GM18526 (cell line): ENCODE results near the gene SH3BP1.

Experiments used
- POLR2A ChIP-seq: IDR thresholded peaks from 3 replicates; pipeline ENCODE4 v1.6.1; 2011; ENCODE audit not compliant: insufficient read length; ENCODE audit errors: extremely low read depth

SH3BP1 gene

GRCh38 chr22:37627121-37627520, 12.3 kb upstream of the SH3BP1 start:
- no peak for TF ChIP-seq POLR2A

GRCh38 chr22:37627545-37627944, 11.9 kb upstream of the SH3BP1 start:
- no peak for TF ChIP-seq POLR2A

GRCh38 chr22:37628830-37629229, 10.6 kb upstream of the SH3BP1 start:
- no peak for TF ChIP-seq POLR2A

- no peak for TF ChIP-seq POLR2A
These were observed 9.5 kb upstream of the SH3BP1 start for GRCh38 chr22:37629928-37630327.

- no peak for TF ChIP-seq POLR2A
These were observed 8.5 kb upstream of the SH3BP1 start for GRCh38 chr22:37630839-37631435.

- TF ChIP-seq POLR2A = no peak
These were observed 7.9 kb upstream of the SH3BP1 start for GRCh38 chr22:37631448-37632173.

- TF ChIP-seq POLR2A = no peak
These were observed 7.0 kb upstream of the SH3BP1 start for GRCh38 chr22:37632174-37633088.

- no peak for TF ChIP-seq POLR2A
These were observed 6.3 kb upstream of the SH3BP1 start for GRCh38 chr22:37633089-37633624.

GRCh38 chr22:37633625-37634416, 5.6 kb upstream of the SH3BP1 start:
- peak; percentile 35 for TF ChIP-seq POLR2A

- TF ChIP-seq POLR2A = no peak
These were observed 5.0 kb upstream of the SH3BP1 start for GRCh38 chr22:37634417-37634924.

GRCh38 chr22:37635157-37635556, 4.3 kb upstream of the SH3BP1 start:
- no peak for TF ChIP-seq POLR2A

GRCh38 chr22:37636186-37636948, 3.1 kb upstream of the SH3BP1 start:
- no peak for TF ChIP-seq POLR2A

- TF ChIP-seq POLR2A = no peak
These were observed 2.6 kb upstream of the SH3BP1 start for GRCh38 chr22:37636949-37637273.
